NCI-H510A treated with DMSO at 0.1 percent for 48 hours (cell line): ENCODE results near the gene SH3BGRL2.
A peak's percentile ranks its signal among the peaks of the same experiment; 100 is the strongest.
"Not testable (repeated sequence)": the region's sequence is repeated elsewhere in the genome, so short reads cannot be mapped to it uniquely, and the experiment has no call there.

Source experiments
- DNase-seq: peaks from one replicate; lab custom pipeline; 2025; lab: John Stamatoyannopoulos, UW

SH3BGRL2 gene

GRCh38 chr6:79614326-79615305, 16.5 kb upstream of the SH3BGRL2 start:
- no peak for DNase-seq

- peak; percentile 15 for DNase-seq
Observed at GRCh38 chr6:79617518-79617941, 13.6 kb upstream of the SH3BGRL2 start.

GRCh38 chr6:79618425-79618824, 12.7 kb upstream of the SH3BGRL2 start:
- not testable (repeated sequence) for DNase-seq

GRCh38 chr6:79621579-79621978, 9.6 kb upstream of the SH3BGRL2 start:
- DNase-seq: no peak

- no peak for DNase-seq
Observed at GRCh38 chr6:79622364-79622763, 8.8 kb upstream of the SH3BGRL2 start.

- no peak for DNase-seq
Observed at GRCh38 chr6:79623106-79623505, 8.0 kb upstream of the SH3BGRL2 start.

- DNase-seq: no peak
Observed at GRCh38 chr6:79625746-79626145, 5.4 kb upstream of the SH3BGRL2 start.

GRCh38 chr6:79626811-79627210, 4.3 kb upstream of the SH3BGRL2 start:
- DNase-seq: no peak

GRCh38 chr6:79627422-79627821, 3.7 kb upstream of the SH3BGRL2 start:
- DNase-seq: no peak

- no peak for DNase-seq
Observed at GRCh38 chr6:79628466-79629288, 2.5 kb upstream of the SH3BGRL2 start.

- no peak for DNase-seq
Observed at GRCh38 chr6:79630380-79630882, 698 bp upstream of the SH3BGRL2 start.

- DNase-seq: peak; percentile 6
Observed at GRCh38 chr6:79631693-79632172, 604 bp downstream of the SH3BGRL2 start.

- DNase-seq: no peak
Observed at GRCh38 chr6:79632580-79632979, 1.5 kb downstream of the SH3BGRL2 start.

GRCh38 chr6:79634491-79635231, 3.5 kb downstream of the SH3BGRL2 start:
- DNase-seq: no peak

- no peak for DNase-seq
Observed at GRCh38 chr6:79635232-79635543, 4.1 kb downstream of the SH3BGRL2 start.

GRCh38 chr6:79636673-79637072, 5.5 kb downstream of the SH3BGRL2 start:
- no peak for DNase-seq

- no peak for DNase-seq
Observed at GRCh38 chr6:79640146-79641111, 9.3 kb downstream of the SH3BGRL2 start.

- no peak for DNase-seq
Observed at GRCh38 chr6:79646006-79646405, 14.9 kb downstream of the SH3BGRL2 start.

GRCh38 chr6:79646561-79646960, 15.4 kb downstream of the SH3BGRL2 start:
- DNase-seq: no peak

- DNase-seq: no peak
Observed at GRCh38 chr6:79647741-79648140, 16.6 kb downstream of the SH3BGRL2 start.

- DNase-seq: no peak
Observed at GRCh38 chr6:79648328-79648727, 17.2 kb downstream of the SH3BGRL2 start.
